Measurements from ENCODE around the gene DNPH1. TPM values are rescaled to one million over a fixed set of nuclear protein-coding genes. Genes with fewer than 3 reads are reported as not detected.

The DNPH1 gene
- total RNA-seq, 3 donors from 2014 or later: 42.7 to 69.0 (median 45.7) TPM

GRCh38 chr6:43176423-43176786 is 52.9 kb downstream of the DNPH1 start:
- DNase-seq (no peak), ATAC-seq (no peak)
- TF ChIP-seq CTCF (IDR thresholded peaks at IDR 0.05): no peak
- intact Hi-C loops (cut with DNase I, micrococcal nuclease): no loop called here
- Histone ChIP-seq H3K36me3 (ENCODE audit: low read depth) (no peaks in the 10 kb centered on the region), H3K9me3 (no peaks in the 10 kb centered on the region), H3K4me3 (no peak overlapping the region), H3K4me1 (ENCODE audit: low read depth) (peaks cover 34% of the 10 kb centered on the region)

- TF ChIP-seq CTCF (IDR thresholded peaks at IDR 0.05): no peak
- H3K4me1 ChIP-seq (ENCODE audit: low read depth): peaks cover 34% of the 10 kb centered on the region
- ATAC-seq: no peak
- H3K36me3 ChIP-seq (ENCODE audit: low read depth): no peaks in the 10 kb centered on the region
- no peaks in the 10 kb centered on the region for H3K9me3 ChIP-seq
- no peak overlapping the region for H3K4me3 ChIP-seq
- intact Hi-C loops (cut with DNase I, micrococcal nuclease): no loop called here
- no peak for DNase-seq
Observed at GRCh38 chr6:43175676-43176422, 53.4 kb downstream of the DNPH1 start.

Other genes starting within 250 kb of the DNPH1 start
- 10 to 100 TPM; 35.9 to 45.0 (median 38.8) TPM for gene PPP2R5D, start 244.9 kb downstream of the DNPH1 start, total RNA-seq
- gene MEA1, start 215.5 kb downstream of the DNPH1 start, total RNA-seq: 10 to 100 TPM; 38.0 to 47.4 (median 39.1) TPM
- 10 to 100 TPM; 53.4 to 84.1 (median 57.3) TPM for gene KLHDC3, start 215.2 kb downstream of the DNPH1 start, total RNA-seq
- gene RRP36, start 207.9 kb downstream of the DNPH1 start, total RNA-seq: 10 to 100 TPM; 31.4 to 40.0 (median 37.1) TPM
- 10 to 100 TPM; 15.1 to 16.2 (median 15.3) TPM for gene CUL7, start 175.6 kb downstream of the DNPH1 start, total RNA-seq
- gene MRPL2, start 170.0 kb downstream of the DNPH1 start, total RNA-seq: 10 to 100 TPM; 58.7 to 82.8 (median 75.2) TPM
- gene KLC4, start 169.8 kb downstream of the DNPH1 start, total RNA-seq: 100 to 1,000 TPM in 1 of 3 donors, 10 to 100 TPM in 2; 69.1 to 144 (median 99.1) TPM
- 10 to 100 TPM in 1 of 3 donors, 1 to 10 TPM in 2; 8.3 to 12.9 (median 9.4) TPM for gene PTK7, start 153.2 kb downstream of the DNPH1 start, total RNA-seq
- 10 to 100 TPM; 19.5 to 87.1 (median 26.3) TPM for gene SRF, start 58.2 kb downstream of the DNPH1 start, total RNA-seq
- 10 to 100 TPM; 35.9 to 46.9 (median 44.3) TPM for gene CUL9, start 47.3 kb downstream of the DNPH1 start, total RNA-seq
- under 1 TPM; 0.24 to 0.95 (median 0.93) TPM for gene TTBK1, start 14.0 kb upstream of the DNPH1 start, total RNA-seq
- gene SLC22A7, start 68.8 kb upstream of the DNPH1 start, total RNA-seq: under 1 TPM in 1 of 3 donors, not detected in 2; 0.32 TPM
- 1 to 10 TPM in 2 of 3 donors, under 1 TPM in 1; 0.77 to 1.8 (median 1.3) TPM for gene CRIP3, start 79.3 kb upstream of the DNPH1 start, total RNA-seq
- gene ZNF318, start 140.2 kb upstream of the DNPH1 start, total RNA-seq: 10 to 100 TPM; 12.4 to 24.3 (median 16.9) TPM
- 10 to 100 TPM; 25.3 to 43.3 (median 37.4) TPM for gene ABCC10, start 198.1 kb upstream of the DNPH1 start, total RNA-seq
- gene DLK2, start 226.1 kb upstream of the DNPH1 start, total RNA-seq: under 1 TPM in 1 of 3 donors, not detected in 2; 0.47 TPM
- gene TJAP1, start 248.1 kb upstream of the DNPH1 start, total RNA-seq: 10 to 100 TPM; 20.8 to 33.8 (median 26.3) TPM